CD4-positive, alpha-beta T cell treated with Interleukin-15 for 4 hours (primary cell): ENCODE results near the gene ZXDC.

Experiments used
- DNase-seq: peaks from one replicate; pipeline ENCODE4 v3.0.0-alpha.2; 2020; ENCODE audit warnings: low spot score

Gene ZXDC

DNA sequence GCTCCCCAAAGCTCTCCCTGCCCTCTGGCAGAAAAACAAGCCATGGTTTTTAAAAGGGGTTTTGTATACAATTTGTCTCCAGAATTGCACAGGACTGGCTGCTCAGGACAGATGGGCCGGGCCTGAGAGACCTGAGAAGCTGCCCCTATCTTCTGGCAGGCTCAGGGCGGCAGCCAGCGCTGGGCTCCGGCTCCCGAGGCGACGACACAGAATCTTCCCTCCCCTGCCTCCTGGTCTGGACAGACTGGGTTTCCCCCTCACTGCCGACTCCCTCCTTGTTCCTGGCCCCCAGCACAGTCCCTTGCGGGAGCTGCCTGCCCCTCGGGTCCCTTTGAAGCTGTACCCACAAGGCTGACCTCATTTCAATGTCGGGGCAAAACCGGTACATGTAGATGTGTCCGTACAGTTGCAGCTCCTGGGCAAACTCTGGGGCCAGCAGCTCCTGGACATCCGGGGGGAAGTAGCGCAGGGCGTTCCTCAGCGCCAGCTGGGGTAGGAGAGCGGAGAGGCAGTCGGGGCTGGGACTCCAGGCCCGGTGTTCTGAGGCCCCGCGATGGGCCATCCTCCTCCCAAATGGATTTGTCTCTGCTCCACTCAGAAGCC, 34.7 kb upstream of the ZXDC start:
- no peak for DNase-seq

GRCh38 chr3:126509597-126510307, 34.1 kb upstream of the ZXDC start:
- no peak for DNase-seq

DNA sequence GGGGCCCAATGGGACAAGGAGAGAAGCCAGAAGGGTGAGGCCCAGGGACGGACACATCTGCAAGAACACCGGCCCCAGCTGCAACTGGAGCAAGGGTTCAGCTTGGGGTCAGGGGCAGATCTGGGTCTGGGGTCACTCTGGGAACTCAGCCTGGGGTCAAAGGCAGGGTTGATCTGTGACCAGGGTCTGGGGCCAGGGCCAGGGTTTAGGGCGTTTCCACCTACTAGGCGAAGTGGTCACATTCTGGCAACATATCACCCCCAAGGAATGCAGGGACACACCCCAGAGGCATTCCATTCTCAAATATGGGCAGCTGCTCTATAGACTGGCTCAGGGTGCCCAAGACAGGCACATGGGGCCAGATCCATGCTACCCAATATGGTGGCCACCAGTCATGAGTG, 32.9 kb upstream of the ZXDC start:
- no peak for DNase-seq

DNA sequence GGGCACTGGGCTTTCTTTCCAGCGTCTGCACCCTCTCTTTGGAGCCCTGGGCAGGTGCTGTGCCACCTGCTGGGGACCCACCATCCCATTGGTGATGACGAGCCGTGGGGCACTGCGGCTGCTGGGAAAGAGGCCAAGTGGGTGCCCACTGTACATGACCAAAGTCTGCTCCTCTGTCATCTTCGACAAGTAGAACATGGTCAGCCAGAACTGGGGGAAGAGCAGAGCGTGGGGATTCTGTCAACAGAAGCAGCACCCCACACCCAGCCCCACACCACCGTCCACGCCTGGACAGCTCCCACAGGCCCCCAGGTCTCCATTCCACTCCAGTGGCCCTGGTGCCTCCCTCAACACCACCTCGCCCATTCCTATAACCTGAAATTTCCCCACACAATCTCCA, 32.2 kb upstream of the ZXDC start:
- DNase-seq = no peak

GRCh38 chr3:126503701-126504100, 28.0 kb upstream of the ZXDC start:
- no peak for DNase-seq

DNA sequence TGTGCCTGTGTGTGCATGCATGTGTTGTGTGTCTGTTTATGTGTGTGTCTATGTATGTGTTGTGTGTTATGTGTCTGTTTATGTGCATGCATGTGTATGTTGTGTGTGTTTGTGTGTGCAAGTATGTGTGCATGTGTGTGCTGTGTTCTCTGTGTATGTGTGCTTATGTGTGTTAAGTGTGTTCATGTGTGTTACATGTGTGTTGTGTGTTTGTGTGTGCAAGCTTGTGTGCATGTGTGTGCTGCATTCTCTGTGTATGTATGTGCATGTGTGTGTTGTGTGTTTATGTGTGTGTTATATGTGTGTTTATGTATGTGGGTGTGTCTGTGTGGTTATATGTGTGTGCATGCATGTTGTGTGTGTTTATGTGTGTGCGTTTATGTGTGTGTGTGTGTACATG, 27.0 kb upstream of the ZXDC start:
- DNase-seq = no peak

GRCh38 chr3:126501736-126502135, 26.0 kb upstream of the ZXDC start:
- DNase-seq = no peak

- no peak for DNase-seq
Observed at GRCh38 chr3:126501054-126501453, 25.4 kb upstream of the ZXDC start.

DNA sequence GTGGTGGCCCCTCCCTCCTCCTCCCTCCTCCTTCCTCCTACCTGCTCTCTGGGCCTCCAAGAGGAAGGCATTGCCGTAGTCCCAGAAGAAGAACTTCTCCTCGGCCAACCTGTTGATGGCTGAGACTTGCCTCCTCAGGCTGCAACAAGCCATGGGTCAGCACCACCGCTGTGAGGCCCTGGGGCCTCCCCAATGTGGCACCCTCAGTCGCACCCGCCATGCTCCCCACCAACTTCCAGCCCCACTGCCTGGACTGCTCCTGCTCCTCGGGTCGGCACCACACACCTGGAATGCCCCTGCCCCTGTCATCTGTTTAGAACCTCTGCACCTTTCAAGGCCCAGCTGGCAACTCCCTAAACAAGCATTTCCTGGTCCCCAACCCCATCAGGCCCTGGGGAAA, 24.3 kb upstream of the ZXDC start:
- DNase-seq = no peak

DNA sequence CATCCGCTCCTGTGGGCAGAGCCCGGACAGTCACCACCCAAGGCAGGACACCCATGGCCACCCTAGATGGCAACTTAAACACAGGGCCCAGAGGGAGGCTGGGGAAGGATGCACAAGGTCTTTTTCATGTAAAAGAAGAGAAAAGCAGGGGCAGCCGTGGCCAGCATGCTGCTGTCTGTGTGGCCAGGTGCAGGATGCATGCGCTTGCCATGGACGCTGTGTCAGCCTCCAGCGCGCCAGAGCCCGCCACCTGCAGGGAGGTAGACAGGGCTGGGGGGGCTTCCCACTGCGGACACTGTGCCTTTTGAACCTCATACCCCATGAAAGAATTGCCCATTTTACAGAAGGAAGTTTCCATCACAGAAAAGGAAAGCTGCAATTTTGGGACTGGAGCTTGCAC, 23.7 kb upstream of the ZXDC start:
- no peak for DNase-seq

GRCh38 chr3:126498929-126499328, 23.2 kb upstream of the ZXDC start:
- no peak for DNase-seq

GRCh38 chr3:126498461-126498860, 22.8 kb upstream of the ZXDC start:
- no peak for DNase-seq

DNA sequence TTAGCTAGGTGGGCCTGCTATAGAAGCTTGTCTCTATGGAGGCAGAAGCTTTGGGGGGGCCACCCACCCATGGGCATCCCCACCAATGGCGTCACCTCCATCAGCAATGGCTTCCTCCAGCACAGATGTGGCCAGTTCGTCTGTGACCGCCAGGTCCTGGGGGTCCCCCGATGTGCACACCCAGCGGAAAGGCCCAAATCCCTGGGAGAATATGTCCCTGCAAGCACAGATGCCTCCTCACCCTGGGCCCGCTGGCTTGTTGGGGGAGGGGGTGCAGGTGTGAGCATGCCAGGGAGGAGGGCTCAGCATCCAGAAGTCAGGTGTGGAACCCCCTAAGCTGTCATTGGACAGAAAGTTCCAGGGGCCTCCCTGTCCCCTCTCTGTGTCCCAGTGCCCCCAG, 22.3 kb upstream of the ZXDC start:
- DNase-seq = no peak

GRCh38 chr3:126496894-126497850, 21.5 kb upstream of the ZXDC start:
- DNase-seq = no peak

DNA sequence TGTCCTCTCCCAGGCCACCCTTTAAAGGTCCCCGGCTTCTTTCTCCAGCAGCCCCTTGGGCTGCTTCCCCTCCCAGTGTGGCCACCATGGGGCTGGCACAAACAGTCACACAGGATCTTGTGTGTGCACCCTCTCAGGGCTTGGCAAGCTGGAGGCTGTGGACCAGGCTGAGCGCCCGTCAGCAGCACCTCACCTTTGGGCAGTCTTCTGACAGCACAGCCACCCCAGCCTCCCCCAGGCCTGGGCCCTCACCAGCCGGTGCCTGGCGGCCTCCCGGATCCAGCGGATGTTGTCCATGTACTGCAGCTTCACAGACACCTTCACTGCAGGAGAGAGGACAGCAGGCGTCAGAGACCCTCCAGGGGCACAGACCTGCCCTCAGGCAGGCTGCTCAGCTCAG, 20.1 kb upstream of the ZXDC start:
- DNase-seq = no peak

DNA sequence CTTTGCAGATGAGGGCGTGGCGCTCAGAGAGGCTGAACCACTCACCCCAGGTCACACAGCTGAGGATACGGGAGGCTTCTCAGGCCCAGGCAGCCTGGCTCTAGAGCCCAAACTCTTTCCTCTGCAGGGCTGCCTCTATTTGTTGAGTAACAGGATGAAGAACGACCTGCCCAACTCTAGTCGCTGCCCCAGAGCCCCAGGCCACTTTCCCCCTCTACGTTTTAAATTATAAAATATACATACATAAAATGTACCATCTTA, 19.2 kb upstream of the ZXDC start:
- DNase-seq = no peak

DNA sequence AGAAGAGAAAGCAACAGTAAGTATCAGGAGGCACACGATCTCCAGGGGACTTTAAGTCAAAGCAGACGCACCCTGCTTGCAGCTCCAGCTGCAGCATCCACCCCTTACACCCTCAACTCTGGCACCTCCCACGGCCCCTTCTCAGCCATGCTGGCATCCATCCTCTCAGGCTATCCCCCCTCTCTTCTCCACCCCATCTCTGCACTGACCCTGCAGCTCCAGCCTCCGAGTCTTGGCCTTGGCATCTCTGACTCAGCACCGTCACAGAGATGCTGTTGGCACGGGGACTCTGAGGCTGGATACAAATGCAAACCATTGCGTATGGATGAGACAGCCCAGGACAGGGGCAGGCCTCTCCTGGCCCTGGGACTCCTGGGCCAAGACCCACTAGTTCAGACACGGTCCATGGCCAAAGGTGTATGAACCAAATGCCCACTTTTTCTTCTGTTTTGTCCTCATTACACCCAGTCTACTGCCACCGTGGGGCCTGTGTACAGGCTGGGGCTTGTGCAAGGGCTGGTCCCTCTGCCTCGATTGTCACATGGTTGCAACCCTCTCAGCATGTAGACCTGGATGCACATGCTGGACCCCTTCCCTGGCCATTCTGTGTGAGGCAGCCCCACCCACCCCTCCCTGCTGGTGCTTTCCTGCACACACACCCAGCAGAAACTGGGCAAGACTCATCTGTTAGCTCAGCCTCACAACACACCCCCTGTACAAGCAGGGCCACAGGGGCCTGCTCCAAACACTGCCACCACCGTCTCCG, 18.7 kb upstream of the ZXDC start:
- no peak for DNase-seq

- DNase-seq = no peak
Observed at GRCh38 chr3:126493739-126494138, 18.0 kb upstream of the ZXDC start.

DNA sequence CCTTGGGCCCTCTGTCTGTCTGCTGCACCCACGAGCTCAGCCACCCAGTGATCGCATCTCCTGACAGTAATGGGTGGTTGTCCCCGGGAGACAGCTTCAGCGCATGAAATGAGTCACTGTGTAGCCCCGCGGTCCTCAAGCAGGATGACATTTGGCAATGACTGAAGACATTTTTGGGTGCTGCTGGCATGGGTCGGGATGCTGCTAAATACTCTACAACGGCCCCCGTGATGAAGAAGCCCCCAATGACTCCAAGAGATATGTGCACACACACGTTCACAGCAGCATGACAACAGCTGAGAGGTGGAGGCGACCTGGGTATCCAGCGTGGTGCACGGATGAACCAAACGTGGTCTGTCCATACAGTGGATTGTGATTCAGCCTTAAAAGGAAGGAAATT, 17.4 kb upstream of the ZXDC start:
- no peak for DNase-seq

DNA sequence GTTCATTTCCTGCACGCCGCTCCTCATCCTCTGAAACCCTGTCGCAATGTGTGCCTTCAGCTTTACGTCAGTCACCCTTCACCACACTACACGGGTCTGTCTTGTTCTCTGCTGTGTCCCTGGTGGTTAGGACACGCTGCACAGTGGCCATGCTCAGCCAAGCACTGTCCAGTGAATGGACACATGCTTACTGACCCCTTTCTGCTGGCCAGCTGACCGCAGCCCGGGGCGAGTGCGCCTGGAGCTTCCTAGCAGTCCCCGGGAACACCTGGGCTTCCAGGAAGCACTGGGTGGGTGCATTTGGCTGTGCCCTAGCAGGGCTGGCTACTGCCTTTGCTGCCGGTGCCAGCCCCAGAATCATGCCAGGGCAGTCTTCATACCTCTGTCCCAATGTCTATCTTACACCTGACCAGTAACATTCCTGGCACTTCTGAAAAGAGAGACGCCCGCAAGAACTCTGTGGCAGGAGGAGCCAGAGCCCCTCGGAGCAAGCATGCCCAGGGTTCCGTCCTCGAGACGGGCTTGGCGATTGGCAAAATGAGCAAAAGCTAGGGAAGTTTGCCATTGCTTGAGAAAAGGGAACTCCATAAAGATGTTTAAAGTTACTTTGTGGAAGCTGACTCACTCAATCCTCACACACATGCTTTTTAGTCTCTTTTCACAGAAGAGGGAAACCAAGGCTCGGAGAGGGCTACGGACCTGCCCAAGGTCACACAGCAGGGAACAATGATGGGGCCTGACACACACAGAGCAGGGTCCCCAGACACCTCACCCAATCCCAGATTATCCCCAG, 15.7 kb upstream of the ZXDC start:
- no peak for DNase-seq

DNA sequence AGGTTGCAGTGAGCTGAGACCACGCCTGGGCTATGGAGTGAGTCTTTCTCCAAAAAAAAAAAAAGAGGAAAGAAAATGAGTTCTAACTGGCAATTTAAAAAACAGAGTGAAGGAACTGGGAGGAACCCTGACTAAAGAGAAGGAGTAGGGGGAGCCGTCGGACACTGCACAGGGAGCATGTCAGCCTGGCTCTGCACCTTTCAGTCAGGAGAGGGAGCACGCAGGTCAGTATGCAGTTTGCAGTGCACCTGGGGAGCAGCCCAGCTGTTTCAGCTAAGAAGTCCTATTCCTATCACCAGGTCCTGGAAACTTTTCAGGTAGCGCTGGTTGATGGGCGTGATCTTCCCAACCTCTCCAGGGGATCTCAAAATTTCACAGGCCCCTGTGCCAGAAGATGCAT, 14.9 kb upstream of the ZXDC start:
- no peak for DNase-seq
